Gastroesophageal sphincter (tissue), 3 donors: ENCODE measurements around the gene AGAP3.

ENCODE experiments used
- EP300 ChIP-seq: sonication (generic); formaldehyde crosslinking; IDR thresholded peaks from one replicate; pipeline ENCODE4 v1.6.1; 2017; ENCODE audit warnings: antibody characterized with exemption, mild to moderate bottlenecking
- POLR2AphosphoS5 ChIP-seq: sonication (generic); formaldehyde crosslinking; IDR thresholded peaks from one replicate; pipeline ENCODE4 v1.6.1; 2017; ENCODE audit warnings: antibody characterized with exemption
- TF ChIP-seq, protein P1 (sequence below), 4 experiments: fragments of 200-600 bp in 2 of 4; fragments of 450-650 bp in 2 of 4; sonication (generic) in 1 of 4; IDR thresholded peaks; one replicate each; pipeline ENCODE4 v1.5.1; 2017 to 2019; ENCODE audit warnings: antibody characterized with exemption in 4 of 4, mild to moderate bottlenecking in 2 of 4, moderate library complexity in 2 of 4

DNA sequence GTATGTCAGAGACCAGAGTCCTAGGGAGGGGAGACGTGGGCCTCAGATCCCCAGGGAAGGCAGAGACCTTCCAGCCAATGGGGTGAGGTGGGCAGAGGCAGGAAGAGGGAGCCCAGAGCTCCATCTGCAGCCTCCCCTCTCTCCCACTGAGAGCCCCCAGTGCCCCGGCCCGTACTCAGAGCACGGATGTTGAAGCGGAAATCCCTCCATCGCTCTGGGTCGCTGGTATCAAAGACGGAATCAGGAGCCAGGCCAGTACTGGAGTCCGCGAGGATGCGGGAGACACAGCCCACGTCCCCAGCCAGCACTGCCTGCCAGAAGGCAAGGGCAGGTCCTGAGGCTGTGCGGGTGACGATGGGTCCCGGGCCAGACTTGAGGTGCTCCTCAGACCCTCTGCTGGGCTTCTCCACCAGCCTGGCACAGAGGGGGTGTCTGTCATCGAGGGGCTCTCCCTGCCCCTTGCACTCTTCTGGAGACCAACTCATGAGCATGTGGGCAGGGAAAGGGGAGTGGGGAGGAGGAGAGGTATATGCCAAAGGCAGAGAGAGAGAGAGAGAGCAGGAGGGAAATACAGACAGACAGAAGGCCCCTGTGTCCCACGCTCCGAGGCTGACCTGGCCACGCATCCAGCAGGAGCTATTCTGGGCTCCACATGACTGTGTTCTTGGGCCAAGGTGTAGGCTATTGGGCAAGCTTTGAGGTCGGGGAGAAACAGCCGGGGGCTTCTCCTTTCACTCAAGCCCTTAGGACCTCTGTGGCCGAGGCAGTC lies 100.5 kb downstream of the AGAP3 start, which contains the start of gene ASB10:
- TF ChIP-seq, protein P1, sequence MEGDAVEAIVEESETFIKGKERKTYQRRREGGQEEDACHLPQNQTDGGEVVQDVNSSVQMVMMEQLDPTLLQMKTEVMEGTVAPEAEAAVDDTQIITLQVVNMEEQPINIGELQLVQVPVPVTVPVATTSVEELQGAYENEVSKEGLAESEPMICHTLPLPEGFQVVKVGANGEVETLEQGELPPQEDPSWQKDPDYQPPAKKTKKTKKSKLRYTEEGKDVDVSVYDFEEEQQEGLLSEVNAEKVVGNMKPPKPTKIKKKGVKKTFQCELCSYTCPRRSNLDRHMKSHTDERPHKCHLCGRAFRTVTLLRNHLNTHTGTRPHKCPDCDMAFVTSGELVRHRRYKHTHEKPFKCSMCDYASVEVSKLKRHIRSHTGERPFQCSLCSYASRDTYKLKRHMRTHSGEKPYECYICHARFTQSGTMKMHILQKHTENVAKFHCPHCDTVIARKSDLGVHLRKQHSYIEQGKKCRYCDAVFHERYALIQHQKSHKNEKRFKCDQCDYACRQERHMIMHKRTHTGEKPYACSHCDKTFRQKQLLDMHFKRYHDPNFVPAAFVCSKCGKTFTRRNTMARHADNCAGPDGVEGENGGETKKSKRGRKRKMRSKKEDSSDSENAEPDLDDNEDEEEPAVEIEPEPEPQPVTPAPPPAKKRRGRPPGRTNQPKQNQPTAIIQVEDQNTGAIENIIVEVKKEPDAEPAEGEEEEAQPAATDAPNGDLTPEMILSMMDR (IDR thresholded peaks at IDR 0.05) = no peak
- TF ChIP-seq POLR2AphosphoS5 (no peak), EP300 (no peak)
